GM11168 (cell line): Measurements from ENCODE around the gene C19orf12.
"Not testable (repeated sequence)": the region's sequence is repeated elsewhere in the genome, so short reads cannot be mapped to it uniquely, and the experiment has no call there.

Experiments
- in situ Hi-C: fragments of 300-500 bp; cut with MboI; formaldehyde crosslinking; loops from one replicate; pipeline ENCODE4 v1.12.0; 2022; ENCODE audit warnings: low sequenced_read_pairs; ENCODE audit not compliant: unreplicated experiment

C19orf12 gene

GRCh38 chr19:29680447-29680846 lies 34.6 kb downstream of the C19orf12 start:
- in situ Hi-C loops, result no loop called here

GRCh38 chr19:29679598-29680210 lies 35.4 kb downstream of the C19orf12 start:
- in situ Hi-C loops, result no loop called here

- in situ Hi-C loops, result no loop called here
These were observed 36.5 kb downstream of the C19orf12 start for GRCh38 chr19:29678484-29679106.

DNA sequence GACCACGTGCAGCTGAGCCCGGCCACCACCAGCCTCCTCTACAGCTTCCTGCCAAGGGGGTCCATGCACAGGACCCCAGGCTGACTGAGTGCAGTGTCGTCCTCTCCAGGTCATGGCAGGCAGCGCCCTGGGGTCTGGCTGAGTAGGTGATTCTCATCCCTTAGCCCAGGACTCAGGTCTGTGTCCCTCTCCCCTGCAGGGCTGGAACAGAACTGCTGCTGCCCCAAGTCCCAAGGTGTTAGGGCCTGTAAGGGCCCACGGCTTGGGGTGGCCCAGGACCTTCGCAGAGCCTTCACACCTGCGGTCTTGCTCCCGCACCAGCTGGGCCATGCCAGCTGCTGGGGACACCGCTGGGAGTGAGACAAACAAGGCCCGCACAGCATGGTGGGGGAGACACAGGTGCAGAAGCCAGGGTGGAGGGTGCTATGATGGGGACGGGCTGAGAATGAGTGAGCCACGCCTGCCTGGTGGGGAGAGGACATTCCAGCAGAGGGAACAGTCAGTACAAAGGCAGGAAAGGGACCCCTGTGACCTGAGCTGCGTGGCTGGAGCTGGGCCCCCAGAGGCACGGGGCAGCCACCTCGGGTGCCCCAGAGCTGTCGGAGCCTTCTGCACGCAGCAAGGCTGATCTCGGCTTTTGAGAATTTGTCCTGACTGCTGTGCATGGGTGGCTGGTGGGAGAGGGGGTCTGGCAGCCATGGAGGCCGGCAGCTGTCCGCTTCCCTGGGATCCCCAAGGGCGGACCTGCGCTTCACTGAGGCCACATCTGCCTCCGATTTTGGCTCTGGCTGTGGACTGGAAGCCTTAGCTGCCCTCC lies 37.9 kb downstream of the C19orf12 start:
- in situ Hi-C loops, result no loop called here

GRCh38 chr19:29676586-29676985 lies 38.5 kb downstream of the C19orf12 start:
- in situ Hi-C loops, result no loop called here

DNA sequence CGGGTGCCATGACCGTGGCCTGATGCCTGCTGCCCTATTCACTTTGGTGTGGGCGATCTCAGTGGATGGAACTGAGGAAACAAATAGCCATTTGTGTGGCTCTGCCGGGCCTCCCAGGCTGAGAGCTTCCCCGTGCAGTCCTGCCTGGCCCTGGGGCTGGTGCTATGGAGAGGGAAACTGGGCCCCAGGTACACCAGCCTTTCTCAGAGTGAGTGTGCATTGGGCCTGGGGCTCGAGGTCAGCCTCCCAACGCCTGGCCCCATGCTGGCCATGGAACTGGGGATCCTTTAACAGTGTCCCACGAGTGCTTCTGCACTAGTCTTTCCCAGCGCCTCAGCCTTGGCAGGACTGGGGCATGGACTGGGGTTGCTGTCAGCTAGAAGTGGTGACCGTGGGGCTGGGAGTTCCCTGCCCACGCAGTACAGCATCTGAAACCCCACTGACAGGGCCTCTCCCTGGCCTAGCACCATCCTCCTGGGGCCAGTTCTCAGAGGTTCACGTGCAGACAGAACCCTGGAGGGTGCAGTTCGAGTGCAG lies 39.3 kb downstream of the C19orf12 start:
- in situ Hi-C loops, result no loop called here

DNA sequence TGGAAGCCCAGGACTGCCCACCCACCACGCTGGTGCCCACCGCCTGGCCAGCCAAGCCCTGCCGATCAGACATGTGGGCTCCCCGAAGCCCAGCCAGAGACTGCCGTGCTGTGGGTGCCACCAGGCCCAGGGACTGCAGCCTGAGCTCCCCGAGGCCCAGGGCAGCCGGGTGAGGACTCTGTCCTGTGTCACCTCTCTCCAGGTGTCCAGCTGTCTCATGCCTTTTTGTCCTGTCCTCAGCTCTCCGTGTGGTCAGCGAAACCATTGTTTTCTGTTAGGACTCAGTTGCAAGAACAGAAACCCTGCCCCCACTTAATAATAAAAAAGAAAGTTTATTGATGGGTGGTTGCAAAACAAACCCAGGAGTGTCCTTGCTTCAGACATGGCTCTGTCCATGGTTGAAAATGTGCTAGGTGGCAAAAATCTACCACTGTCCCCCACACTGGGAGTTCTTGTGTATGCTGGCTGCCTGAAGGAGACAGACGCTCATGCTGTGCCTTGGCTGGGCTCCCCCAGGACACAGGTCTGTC lies 39.9 kb downstream of the C19orf12 start:
- in situ Hi-C loops, result no loop called here

- in situ Hi-C loops, result no loop called here
These were observed 40.5 kb downstream of the C19orf12 start for GRCh38 chr19:29674374-29675119.

- in situ Hi-C loops, result no loop called here
These were observed 41.4 kb downstream of the C19orf12 start for GRCh38 chr19:29673451-29674371.

DNA sequence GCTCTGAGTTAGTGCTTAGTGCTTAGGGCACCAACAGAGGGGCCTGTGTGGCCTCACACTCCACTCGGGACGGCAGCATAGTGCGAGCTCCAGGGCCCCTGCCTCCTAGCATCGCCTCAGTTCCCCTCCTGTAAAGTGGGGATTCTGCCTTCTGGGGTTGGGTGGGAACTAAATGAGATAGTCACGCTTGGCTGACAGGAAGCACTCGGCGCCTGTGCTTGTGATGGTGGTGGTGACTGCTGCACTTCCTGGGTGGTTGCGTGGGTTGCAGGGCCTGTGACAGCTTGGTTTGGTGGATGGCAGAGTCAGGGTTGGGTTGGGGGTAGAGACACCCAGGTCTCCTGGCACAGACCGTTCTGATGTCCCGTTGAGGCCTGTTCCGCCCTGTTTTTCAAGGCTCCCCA lies 42.1 kb downstream of the C19orf12 start:
- in situ Hi-C loops, result no loop called here

- in situ Hi-C loops, result no loop called here
These were observed 42.6 kb downstream of the C19orf12 start for GRCh38 chr19:29672319-29672932.

DNA sequence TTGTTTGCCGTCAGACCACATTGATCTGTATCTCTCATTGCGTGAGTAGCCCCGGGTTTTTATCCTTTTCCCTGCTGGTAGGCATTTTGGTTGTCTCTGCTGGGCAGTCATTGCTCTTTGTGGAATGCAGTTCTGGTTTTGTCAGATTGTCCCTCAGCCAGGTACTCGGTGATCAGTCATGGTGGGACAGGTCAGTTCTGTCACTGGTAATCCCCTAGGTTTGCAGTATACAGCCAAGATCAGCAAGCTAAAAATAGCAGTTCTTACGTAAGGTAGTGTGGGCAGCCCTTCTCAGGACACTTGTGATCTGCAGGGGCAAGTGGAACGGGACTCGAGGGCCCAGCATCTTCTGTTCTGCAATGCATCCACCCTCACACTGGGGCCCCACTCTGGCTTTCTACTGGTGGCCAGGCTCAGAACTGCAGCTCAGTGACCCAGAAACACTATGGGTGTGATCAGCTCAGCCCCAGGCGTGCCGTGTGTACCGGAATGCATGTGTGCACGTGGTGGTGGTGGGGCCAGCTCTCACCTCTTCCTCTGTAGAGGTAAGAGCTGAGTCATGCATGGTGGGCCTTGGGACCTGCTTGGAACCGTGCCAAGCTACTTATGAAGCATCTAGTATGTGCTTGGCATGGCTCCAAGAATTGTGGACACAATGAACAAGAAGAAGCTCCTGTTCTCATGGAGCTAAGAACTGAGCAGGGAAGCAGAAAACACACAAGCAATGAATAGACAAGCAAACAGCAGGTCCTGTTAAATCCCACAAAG lies 43.5 kb downstream of the C19orf12 start:
- in situ Hi-C loops, result no loop called here

DNA sequence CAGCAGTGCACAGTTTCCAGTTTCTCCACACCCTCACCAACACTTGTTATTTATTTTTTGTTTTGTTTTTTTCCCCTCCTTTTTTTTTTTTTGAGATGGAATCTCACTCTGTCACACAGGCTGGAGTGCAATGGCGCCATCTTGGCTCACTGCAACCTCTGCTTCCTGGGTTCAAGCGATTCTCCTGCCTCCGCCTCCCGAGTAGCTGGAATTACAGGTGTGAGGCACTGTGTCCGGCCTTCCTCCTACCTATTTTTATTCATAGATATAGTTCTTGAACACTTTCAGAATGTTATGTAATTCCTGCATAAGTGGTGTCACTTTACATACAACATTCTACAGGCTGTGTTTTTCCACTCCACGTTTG lies 44.1 kb downstream of the C19orf12 start:
- in situ Hi-C loops, result not testable (repeated sequence)

DNA sequence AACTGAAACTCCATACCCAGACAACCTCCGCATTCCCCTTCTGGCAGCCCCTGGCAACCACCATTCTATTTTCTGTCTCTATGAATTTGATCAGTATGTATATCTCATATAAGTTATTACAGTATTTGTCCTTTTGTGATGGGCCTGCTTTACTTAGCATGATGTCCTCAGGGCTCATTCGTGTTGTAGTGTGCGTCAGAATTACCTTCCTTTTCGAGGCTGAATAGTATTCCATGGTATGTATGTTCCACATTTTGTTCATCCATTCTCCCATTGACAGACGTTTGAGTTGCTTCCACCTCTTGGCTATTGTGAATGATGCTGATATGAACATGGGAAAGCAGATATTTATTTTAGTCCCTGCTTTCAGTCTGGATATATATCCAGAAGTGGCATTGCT lies 44.8 kb downstream of the C19orf12 start:
- in situ Hi-C loops, result no loop called here

DNA sequence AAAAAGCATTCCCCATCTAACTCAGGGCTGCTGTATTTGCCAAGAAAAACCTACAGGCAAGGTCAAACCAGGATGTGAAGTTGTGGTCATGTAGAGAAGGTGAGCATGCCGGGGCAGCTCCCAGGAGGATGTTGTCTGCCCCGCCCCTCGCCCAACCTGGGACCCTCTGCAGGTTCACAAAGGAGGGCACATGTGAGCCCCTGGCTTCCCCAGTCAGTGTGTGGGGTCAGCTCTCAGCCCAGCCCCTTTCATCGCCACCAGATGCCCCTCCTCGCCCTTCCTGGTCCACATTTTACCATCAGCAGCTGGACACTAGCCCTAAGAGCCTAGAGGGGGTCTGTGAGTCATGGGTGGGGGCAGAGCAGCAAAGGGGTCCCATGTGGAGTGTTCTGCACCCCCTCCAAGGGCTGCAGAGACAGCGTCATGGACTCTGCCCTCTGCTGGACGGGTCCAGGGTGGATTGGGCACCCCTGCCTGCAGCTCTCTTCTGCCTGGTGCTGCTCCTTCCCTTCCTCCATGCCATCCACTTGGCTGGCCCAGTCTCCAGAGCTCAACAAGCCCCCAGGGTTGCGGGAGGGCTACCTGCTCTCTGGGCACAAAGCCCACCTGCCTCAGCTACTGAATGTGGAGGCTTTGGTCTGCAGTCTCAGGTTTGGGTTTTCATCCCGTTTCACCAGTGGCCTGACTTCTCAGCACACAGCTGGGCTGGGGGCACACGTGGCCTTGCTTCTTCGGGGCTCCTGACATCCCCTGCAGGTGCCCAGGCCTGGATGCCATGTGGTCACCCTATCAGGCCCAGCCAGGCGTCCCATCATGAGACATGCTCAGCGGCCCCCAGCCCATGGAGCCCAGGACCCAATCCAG lies 46.1 kb downstream of the C19orf12 start:
- in situ Hi-C loops, result no loop called here

- in situ Hi-C loops, result no loop called here
These were observed 47.1 kb downstream of the C19orf12 start for GRCh38 chr19:29667901-29668341.

GRCh38 chr19:29667387-29667783 lies 47.7 kb downstream of the C19orf12 start:
- in situ Hi-C loops, result no loop called here
